GM06990 (cell line): ENCODE data around the gene ADSS2.

Source experiments
- DNase-seq: peaks from one replicate; pipeline ENCODE4 v3.0.0-alpha.2; 2011; ENCODE audit not compliant: insufficient read length; ENCODE audit errors: extremely low read depth
- H3K27me3 ChIP-seq: replicated peaks from 2 replicates; pipeline ENCODE4 v1.6.0; 2011; ENCODE audit warnings: low read length; ENCODE audit not compliant: control insufficient read depth, insufficient read depth
- H3K36me3 ChIP-seq: 2 replicates; pipeline ENCODE4 v1.5.1; 2011; ENCODE audit warnings: low read length; ENCODE audit not compliant: control insufficient read depth, insufficient read depth
- H3K4me3 ChIP-seq: replicated peaks from 2 replicates; pipeline ENCODE4 v1.5.1; 2011; ENCODE audit warnings: low read depth, mild to moderate bottlenecking, control low read depth, low read length
- CTCF ChIP-seq: IDR thresholded peaks from 2 replicates; pipeline ENCODE4 v1.5.1; 2011; ENCODE audit warnings: low read length, control low read depth, mild to moderate bottlenecking, inconsistent platforms; ENCODE audit not compliant: insufficient read depth, poor library complexity, severe bottlenecking

The ADSS2 gene

DNA sequence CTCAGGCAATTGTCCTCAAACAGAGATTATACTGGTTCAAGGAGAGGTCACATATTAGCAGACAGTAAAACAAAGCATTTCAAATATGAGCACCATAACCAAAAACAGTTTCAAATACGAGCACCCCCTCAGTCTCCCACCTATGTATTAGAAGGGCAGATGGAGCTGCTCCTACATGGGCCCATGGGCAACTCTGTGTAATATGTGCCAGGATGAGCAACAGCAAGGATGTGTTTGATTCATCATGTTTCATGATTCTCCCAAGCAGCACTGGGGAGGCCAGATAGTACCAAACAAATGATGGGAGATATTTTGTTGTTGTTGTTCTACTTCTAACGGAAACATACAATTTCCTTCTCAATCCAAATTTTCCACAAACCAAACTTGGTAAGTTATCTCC is 8.9 kb downstream of the ADSS2 start:
- H3K4me3 ChIP-seq = no peak overlapping the region
- DNase-seq = no peak
- no peak for TF ChIP-seq CTCF
- no peaks in the 10 kb centered on the region for H3K27me3 ChIP-seq
- H3K36me3 ChIP-seq = no peaks in the 10 kb centered on the region; the same call in 1 of the 2 replicates

GRCh38 chr1:244439391-244440032 is 12.2 kb downstream of the ADSS2 start:
- TF ChIP-seq CTCF = no peak
- Histone ChIP-seq H3K27me3 (no peaks in the 10 kb centered on the region), H3K36me3 (peaks cover 3% of the 10 kb centered on the region; the same call in 1 of the 2 replicates), H3K4me3 (no peak overlapping the region)
- no peak for DNase-seq

- no peaks in the 10 kb centered on the region for H3K27me3 ChIP-seq
- peaks cover 3% of the 10 kb centered on the region; the same call in 1 of the 2 replicates for H3K36me3 ChIP-seq
- H3K4me3 ChIP-seq = no peak overlapping the region
- no peak for TF ChIP-seq CTCF
- DNase-seq = no peak
Observed at GRCh38 chr1:244437086-244437468, 14.6 kb downstream of the ADSS2 start.

DNA sequence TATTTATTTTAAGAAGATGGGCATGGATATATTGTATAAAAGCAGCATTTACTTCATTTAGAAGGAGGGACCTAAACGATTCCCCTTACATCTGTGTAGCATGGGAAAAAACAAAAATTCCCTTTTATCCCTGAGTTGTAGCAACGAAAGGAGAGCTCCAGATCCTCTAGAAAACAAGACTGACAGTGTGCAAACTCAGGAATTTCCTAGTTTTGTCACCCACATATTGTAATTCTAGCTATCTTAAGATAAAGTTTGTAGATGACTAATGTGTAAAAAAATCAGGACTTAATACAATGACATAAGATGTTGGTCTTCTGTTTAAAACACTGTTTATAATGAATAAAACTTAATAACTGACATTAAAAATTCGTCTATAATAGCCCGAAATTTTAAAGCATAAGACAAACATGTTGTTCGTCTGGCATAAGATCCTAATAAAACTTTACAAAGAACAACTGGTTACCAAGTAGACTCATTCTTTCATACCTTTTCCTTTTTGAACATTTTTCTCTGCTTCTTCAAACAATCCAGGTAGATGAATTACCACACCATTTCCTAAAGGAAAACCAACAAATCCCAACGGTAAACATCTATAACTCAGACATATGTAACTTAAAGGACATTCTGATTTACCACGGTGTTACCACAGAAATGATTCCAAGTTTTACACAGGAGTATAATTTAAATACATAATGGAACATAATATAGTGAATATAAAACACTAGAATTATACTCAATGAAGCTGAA is 15.2 kb downstream of the ADSS2 start:
- H3K36me3 ChIP-seq = peaks cover 3% of the 10 kb centered on the region; the same call in 1 of the 2 replicates

GRCh38 chr1:244435562-244436205 is 16.0 kb downstream of the ADSS2 start:
- Histone ChIP-seq H3K4me3 (no peak overlapping the region), H3K27me3 (no peaks in the 10 kb centered on the region), H3K36me3 (peaks cover 3% of the 10 kb centered on the region; the same call in 1 of the 2 replicates)
- DNase-seq = no peak
- TF ChIP-seq CTCF = no peak

More for the DNA sequence above, 15.2 kb downstream of the ADSS2 start:
- no peak overlapping the region for H3K4me3 ChIP-seq
- TF ChIP-seq CTCF = no peak
- no peaks in the 10 kb centered on the region for H3K27me3 ChIP-seq
- DNase-seq = no peak
